ENCODE data around the gene ZIC3. TPM values are rescaled to one million over a fixed set of nuclear protein-coding genes. Genes with fewer than 3 reads are reported as not detected.

The ZIC3 gene
- total RNA-seq, 1 experiment from 2014 or later: 0.02 TPM

DNA sequence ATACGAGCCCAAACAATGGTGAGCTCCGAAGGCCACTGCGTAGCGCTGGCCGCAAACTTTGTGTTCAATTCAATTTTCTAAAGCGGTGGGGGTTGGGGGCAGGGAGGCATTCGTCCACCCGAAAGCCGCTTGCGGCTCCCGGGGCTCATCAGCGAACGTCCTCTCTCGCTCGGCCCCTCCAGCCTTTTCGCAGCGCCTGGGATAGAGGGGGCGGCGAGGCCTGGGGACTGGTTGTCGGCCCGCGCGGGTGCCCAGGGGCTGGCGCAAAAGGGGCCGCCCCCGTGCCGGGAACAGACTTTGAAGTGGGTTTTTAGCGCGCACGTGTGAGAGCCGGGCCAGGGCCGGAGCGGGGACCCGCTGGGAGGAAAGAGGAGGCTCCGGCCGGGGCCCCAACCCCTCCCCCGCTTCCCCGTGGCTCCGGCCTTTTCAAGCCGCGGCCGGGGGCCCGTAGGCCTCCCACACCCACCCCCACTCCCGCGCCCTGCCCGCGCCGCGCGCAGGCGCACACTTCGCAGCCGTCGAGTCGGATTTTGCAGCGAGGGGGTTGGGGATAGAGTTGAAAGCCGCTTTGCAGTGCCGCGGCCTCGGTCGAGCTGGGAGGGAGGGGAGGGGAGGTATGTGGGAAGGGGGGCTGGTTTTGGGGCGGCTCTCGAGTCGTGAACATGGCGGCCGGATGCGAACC is 8.3 kb downstream of the ZIC3 start:
- no peak for DNase-seq (ENCODE audit: low spot score)

DNA sequence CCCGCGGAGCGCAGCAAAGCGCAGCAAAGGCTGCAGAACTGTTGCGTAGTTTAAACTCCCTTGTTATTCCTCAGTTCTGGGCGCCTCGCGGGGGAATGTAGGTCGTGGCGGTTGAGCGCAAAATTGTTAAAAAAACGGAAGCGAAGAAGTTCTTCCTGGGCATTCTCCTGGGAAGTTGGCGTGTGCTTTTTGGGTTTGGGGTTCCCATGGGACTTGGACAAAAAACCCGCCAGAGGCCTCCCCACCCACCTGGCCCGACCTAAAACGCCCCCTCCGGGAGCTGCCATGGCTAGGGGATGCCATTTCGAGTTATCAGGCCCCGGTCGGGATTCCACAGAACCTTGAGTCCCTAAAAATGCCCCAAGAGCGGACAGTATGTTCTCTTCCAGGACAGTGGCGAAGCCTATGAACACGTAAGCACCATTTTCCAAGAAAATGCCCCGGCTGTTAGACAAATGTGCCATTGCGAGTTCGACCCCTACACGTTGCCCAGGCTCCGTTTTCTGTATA is 8.9 kb downstream of the ZIC3 start:
- DNase-seq (ENCODE audit: low spot score): no peak

DNA sequence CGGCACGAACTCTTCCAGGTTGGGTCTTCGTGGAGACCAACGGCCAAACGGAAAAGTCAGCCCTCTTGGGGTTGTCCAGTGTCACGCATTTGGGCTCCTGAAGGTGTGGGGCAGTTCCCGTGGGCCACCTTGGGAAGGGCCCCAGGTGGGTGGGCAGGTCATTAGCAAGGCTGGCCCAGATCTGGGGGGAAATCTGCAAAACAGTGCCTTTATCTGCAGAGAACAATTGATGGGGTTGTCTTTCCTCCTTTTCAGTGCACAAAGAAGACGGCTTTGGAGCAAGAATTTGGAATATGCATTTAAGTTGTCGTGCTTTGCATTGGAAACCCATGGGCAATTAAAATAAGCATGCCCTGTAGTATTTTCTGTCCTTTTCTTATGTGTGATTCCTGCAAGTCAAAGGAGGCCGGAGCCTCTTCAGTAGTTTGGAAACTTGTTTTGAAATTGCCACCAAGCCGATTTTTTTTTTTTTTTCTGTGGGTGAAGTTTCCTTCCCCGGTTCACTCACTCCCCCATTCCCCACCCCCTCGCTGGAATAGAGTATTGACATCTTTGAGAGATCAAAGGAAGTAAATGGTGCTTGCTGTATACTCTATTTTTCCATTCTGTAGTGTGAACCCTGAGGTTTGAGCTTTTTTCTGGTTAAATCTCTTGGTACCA is 9.8 kb downstream of the ZIC3 start:
- DNase-seq (ENCODE audit: low spot score): no peak

DNA sequence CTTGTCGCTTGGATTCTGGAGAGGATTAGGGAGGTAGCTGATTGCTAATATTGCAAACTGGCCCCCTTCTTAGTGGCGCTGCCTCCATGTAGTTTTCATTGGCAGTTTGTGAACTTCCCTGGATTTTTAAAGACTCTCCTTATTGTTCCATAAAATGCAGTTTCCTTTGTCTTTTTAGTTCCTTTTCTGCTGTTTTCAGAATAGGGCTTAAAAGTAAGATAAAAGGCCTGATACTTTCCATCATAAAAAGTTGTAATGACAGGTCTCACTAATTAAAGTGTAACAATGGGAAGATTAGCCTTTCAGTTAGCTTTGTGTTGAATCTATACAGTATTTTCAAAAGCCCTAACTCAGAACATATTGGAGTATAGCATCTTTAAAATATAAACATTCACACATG is 21.2 kb downstream of the ZIC3 start:
- no peak for DNase-seq (ENCODE audit: low spot score)

DNA sequence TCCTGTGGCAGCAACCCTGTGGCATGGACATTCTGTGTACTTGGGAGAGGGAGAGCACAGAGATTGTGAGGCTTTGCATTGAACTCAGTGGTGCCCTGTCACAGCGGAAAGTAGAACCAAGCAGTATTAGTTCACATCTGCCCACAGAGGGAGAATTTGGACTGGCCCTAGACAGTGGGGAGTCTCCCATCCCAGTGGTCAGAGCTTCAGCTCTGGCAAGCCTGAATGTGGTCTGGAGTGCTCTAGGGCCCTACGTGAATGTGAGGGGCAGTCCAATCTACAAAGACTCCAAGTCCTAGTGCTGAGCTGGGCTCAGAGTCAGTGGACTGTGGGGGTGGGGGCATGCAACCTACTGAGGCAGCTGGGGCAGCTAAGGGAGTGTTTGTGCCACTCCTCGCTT is 34.8 kb downstream of the ZIC3 start:
- no peak for DNase-seq (ENCODE audit: low spot score)
